Stimulated activated CD4-positive, alpha-beta T cell treated with anti-CD3 and anti-CD28 coated beads, TNF-alpha, amount 100 ng/mL, for 24 hours (primary cell): ENCODE measurements around the gene FAM53B.

Experiments
- DNase-seq, 3 experiments: peaks; one replicate each; pipeline ENCODE4 v3.0.0-alpha.2; 2020; ENCODE audit warnings: low read depth in 3 of 3

Gene FAM53B

DNA sequence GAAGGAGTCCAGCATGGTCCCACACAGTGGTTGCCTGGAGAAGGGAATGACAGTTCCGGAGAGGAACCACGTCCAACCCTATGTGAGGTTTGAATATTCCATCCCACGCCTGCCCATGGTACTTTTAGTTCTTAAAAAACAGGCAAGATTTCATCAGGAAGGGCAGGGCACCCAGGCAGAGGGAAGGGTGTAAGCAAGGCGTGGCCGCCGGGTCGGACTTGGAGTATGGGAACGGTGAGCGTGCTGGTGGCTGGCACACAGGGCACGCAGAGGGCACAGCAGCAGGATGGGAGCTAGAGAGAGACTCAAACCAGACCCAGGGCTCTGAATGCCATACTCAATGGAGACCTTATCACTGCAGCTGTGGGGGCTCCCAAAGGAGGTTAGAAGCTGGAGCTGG, 34.3 kb downstream of the FAM53B start:
- DNase-seq, result no peak

DNA sequence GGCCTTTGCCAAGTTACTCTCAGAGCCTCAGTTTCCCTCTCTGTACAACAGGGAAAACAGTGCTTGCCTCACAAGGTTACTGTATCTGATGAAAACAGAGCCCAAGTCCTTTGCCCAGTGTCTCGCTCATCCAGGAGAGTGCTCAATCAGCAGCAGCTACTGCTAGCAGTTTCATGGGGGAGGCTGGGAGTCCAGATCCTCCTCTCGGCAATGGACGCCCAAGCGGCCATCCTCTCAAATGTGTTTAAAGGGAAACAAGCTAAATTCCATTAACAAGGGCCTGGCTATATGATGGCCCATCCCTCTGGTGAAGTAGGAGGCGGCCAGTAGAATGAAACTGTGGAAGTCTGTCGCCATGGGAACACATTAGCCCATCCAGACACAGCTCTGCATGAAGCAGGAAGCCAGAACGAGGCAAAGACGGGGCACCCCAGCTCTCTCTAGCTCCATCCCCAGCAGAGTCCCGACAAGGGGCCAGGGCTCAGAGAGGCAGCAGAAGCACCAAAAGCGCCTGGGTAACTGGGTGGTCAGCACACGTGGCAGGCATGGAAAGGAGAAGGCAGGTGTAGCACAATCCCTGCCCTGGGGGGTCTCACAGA, 35.2 kb downstream of the FAM53B start:
- no peak for DNase-seq

DNA sequence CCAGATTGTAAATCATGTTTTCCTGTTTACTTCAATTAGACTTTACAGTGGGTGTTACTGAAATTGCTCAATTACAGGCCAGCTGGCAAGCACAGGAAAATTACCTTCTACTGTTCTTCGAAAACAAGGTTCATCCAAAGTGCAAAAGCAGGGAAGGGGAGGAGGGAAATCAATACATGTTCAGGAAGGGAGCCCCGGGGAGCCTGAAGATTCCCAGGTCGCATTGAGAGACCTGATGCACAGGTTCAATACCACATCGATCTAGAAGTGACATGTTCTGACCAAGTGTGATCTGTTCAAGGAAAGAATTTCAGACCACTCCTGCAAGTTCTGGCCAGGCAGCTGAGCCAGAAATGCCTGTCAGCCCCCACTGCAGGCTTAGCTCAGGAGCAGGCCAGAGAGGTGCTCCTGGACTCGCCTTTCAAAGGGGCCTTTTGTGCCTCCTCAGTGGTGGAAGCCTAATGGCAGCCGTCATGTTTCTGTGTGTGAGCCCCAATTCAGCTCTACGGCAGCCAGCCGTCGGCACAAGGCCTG, 35.9 kb downstream of the FAM53B start:
- DNase-seq, result no peak

GRCh38 chr10:124707551-124707950, 36.6 kb downstream of the FAM53B start:
- DNase-seq, result no peak

DNA sequence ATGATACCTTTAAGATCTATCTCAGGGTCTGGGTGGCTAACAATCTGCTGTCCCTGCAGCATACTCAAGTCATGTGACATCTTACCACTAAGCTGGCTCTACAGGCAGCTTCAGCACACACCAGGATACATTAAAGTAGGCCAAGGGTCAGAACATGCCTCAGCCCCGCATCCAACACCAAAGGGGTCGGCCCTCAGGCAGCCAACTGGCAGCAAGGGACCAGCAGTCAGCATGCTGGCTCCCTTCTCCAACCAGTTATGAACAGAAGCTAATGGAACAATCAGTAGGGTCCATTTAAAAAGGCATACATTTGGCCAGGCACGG, 37.1 kb downstream of the FAM53B start:
- no peak for DNase-seq

GRCh38 chr10:124706462-124707143, 37.6 kb downstream of the FAM53B start:
- no peak for DNase-seq

DNA sequence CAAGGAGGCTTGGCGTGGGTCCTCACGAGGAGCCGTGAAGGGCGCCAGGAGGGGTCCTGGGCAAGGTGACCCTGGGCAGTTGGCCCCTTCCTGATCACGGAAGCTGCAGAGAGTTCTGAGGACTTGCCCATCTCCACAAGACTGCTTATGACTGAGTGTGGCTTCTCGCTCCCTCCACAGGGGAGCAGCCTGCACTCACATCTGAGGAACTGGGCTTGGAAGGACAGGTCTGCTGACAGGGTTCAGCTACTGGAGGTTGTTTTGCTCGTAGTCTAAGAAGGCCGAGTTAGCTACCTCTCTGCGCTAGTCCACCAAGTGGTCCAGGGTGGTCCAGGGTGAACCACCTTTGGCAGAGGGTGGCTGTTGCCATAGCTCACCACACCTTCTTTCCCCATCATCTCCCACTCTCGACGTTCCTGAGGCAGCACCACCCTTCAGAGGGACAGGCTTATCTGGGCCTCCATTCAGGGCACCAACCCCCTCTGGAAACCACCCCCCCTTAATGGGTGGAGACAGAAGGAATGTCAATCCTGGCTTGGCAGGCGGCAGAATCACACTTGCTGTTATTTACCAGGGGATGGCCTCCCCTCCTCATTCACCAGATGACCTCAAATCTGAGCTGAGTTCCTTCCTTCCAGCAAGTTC, 38.2 kb downstream of the FAM53B start:
- DNase-seq, result no peak

- DNase-seq, result no peak
Measured at GRCh38 chr10:124705381-124705740, 38.8 kb downstream of the FAM53B start.

- DNase-seq, result no peak
Measured at GRCh38 chr10:124704428-124705380, 39.5 kb downstream of the FAM53B start.

DNA sequence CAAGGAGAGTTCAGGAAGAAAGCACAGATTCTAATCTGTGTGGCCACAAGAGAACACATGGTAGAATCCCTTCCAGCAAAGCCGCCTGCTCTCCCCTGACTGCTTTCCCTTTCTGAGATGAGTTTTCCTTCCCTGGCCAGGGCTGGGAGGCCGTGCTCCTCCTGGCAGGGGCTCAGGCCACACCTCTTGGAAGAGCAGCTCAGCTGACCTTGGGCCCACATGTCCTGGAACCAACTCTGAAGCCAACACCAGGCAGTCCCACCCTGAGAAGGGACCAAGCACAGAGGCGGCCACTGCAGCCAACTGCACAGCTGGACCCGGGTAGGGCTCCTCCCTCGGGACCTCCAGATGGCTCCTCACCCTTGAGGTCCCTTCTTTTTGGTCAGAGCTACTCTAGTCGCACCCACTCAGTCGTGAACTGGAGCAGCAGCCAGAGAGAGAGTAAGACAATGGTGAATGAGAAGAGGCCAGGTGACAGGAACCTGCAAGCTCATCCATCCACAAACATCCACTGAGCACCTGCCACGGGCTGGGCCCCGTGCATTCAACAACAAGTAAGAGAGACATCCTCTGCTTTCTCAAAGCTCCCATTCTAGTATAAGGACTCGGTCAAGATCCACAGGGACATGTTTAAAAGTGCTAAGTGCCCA, 40.3 kb downstream of the FAM53B start:
- no peak for DNase-seq

DNA sequence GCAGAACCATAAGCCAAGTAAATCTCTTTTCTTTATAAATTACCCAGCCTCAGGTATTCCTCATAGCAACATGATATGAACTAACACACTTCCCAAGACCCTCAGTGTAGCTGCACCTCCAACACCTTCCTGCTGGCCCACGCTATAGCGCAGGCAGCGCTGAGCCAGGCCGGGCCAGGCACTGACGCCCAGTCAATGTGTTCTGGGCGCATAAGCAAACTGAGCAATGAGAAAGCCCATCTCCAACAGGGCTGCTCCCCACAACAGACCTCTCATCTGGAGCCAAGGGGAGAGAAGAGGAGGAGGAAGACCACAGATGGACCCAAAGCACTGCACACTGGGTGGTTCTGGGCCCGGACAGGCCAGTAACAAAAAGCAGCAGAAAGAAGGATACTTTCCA, 40.8 kb downstream of the FAM53B start:
- DNase-seq, result no peak

- DNase-seq, result peak; percentile 19 to 61 (median 36)
Measured at GRCh38 chr10:124701881-124702656, 42.1 kb downstream of the FAM53B start.

GRCh38 chr10:124701435-124701834, 42.7 kb downstream of the FAM53B start:
- no peak for DNase-seq

DNA sequence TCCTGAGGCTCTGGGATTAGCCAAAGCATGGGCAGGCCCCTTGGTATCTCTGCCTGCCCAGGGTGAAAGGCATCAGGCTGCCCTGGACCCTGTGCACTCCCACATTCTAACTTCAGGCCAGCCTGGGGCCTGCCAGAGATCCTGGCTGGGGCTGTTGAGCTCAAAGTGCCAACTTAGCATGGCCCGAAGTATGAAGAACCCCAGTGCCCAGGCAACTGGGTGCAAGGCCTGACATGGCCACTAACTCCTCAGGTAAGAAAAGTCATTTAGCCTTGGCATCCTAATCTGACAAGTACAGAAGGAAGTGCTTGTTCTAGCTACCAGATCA, 43.2 kb downstream of the FAM53B start:
- DNase-seq, result no peak

GRCh38 chr10:124700293-124701037, 43.7 kb downstream of the FAM53B start:
- DNase-seq, result no peak

- DNase-seq, result no peak
Measured at GRCh38 chr10:124699471-124700292, 44.5 kb downstream of the FAM53B start.

DNA sequence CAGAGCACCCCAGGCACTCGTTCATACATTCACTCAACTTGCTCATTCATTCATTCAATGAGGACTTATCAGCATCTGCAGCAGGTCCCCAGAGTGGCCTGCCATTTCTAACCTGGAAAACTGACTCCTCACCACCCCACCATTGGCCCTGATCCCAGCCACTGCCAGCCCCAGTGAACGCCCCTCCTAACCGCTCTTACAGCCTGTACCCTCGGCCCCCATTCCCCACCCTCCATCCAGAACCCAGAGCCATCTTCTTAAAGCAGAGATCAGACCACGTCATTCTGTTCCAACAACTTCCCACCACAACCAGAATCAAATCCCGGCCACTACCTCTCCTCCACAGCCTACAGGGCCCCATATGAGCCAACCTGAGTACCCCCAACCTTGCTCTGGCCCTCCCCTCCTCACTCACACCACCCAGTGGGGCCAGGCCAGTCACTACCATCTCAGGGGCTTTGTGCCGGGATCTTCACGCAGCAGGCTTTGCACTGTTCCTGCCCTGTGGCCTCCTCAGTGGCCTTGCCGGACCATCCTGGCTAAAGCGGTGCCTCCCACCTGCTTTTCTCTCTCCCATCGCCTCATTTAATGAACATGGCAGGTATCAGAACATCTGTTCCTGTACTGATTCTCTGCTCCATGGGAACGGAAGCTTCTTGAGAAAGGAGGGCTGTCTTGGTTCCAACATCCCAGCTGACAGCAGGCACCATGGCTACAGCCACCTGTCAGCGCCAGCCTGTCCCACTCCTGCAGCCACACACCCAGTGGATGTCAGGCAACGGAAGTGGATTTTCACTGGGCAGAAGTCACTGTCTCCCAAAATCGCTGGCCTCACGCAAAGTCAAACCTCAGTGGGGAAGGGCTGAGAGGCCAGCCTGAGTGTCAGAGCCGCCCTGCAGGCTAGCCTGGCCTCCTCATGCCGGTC, 45.4 kb downstream of the FAM53B start:
- DNase-seq, result no peak

DNA sequence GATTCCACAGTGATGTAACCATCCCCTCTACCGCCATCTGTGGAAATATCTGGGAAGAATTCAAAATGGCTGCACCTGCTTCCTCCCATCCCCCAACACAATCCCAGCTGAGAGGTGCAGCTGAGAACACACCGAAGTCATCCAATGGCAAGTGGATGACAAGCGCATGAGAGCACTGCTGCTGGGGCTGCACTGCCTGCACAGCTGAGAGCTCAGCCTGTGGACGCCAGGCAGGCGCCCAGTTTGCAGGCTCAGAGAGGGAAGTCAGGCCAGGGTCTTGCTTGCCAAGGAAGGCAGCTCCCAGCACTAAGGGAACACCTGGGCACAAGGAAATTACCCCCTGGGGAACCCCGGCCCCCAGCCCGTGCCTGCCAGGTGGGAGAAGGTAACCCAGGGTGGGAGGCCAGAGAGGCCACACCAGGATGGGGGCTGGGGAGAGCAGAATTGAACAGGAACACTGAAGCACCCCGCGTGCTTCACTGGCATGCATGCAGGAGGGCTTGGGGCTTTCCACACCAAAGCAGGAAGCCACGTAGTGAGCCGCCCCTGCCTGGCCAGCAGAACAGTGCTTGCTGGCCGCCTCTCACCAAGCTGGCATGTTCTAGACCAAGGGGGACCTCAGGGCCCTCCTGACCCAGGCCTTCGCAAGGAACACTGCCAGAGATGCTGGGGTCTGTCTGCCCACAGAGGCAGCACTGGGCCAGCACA, 46.2 kb downstream of the FAM53B start:
- DNase-seq, result peak in 1 of 3 experiments; percentile 37
